Ectodermal cell (in vitro differentiated cells): ENCODE results near the gene MCF2. TPM values are rescaled to one million over a fixed set of nuclear protein-coding genes. Genes with fewer than 3 reads are reported as not detected.

Experiments
- H3K27ac ChIP-seq: 2 replicates; pipeline ENCODE4 v1.7.0; 2013; ENCODE audit warnings: mild to moderate bottlenecking, low read depth, low read length; ENCODE audit not compliant: insufficient read depth, poor library complexity, severe bottlenecking
- H3K27me3 ChIP-seq: 2 replicates; pipeline ENCODE4 v1.7.0; 2013; ENCODE audit warnings: mild to moderate bottlenecking, low read length; ENCODE audit not compliant: insufficient read depth, control insufficient read depth, poor library complexity, severe bottlenecking
- H3K36me3 ChIP-seq: one replicate; pipeline ENCODE4 v1.7.0; 2013; ENCODE audit warnings: low read length; ENCODE audit not compliant: control insufficient read depth, insufficient read depth
- H3K4me1 ChIP-seq: one replicate; pipeline ENCODE4 v1.7.0; 2013; ENCODE audit warnings: low read length; ENCODE audit not compliant: control insufficient read depth, insufficient read depth
- H3K4me3 ChIP-seq: 2 replicates; pipeline ENCODE4 v1.7.0; 2013; ENCODE audit warnings: low read depth, low read length, control low read depth; ENCODE audit not compliant: insufficient read depth
- H3K9me3 ChIP-seq: 2 replicates; pipeline ENCODE4 v1.7.0; 2013; ENCODE audit warnings: mild to moderate bottlenecking, low read length, moderate library complexity; ENCODE audit not compliant: control insufficient read depth
- WGBS, 2 experiments: methylation state at CpG; one replicate each; pipeline ENCODE4 v1.1.7; 2013; ENCODE audit warnings: missing lambda C conversion rate in 2 of 2; 5-methylcytosine and 5-hydroxymethylcytosine counted together
- polyA plus RNA-seq, 4 experiments: library from polyadenylated mRNA; stranded (reverse); fragments of 50-300 nt; gene quantifications; one replicate each; pipeline ENCODE4 v1.2.3, GENCODE V29; 2013

The MCF2 gene
- 0.20 TPM for polyA plus RNA-seq (2013, experiment 1 of 4)
- polyA plus RNA-seq (2013, experiment 2 of 4): 0.07 TPM
- 0.11 TPM for polyA plus RNA-seq (2013, experiment 3 of 4)
- 0.16 TPM for polyA plus RNA-seq (2013, experiment 4 of 4)

- WGBS, 2 experiments: 89 to 94% methylated on average over 4 of the region's 4 CpGs
- H3K4me1 ChIP-seq: no peaks in the 10 kb centered on the region
- no peak within 1 kb of the TSS for H3K4me3 ChIP-seq
- no peaks in the 10 kb centered on the region for H3K27me3 ChIP-seq
- H3K36me3 ChIP-seq: no peaks in the 10 kb centered on the region
- no peak within 1 kb of the TSS for H3K27ac ChIP-seq
- H3K9me3 ChIP-seq: no peaks in the 10 kb centered on the region
Measured at GRCh38 chrX:139708067-139708466, at the start of gene MCF2. Gene MCF2 (minus strand): TSS chrX:139708167. CDS start chrX:139651744, 56,423 bp downstream.

- Histone ChIP-seq H3K9me3 (no peaks in the 10 kb centered on the region), H3K36me3 (no peaks in the 10 kb centered on the region), H3K4me3 (no peak overlapping the region), H3K27me3 (no peaks in the 10 kb centered on the region), H3K4me1 (no peaks in the 10 kb centered on the region), H3K27ac (no peak overlapping the region)
- 54% methylated on average over 3 of the region's 3 CpGs; no CpG with 5 or more reads in 1 of the 2 experiments for WGBS, 2 experiments
Measured at GRCh38 chrX:139751053-139751452, 43.1 kb upstream of the MCF2 start.

GRCh38 chrX:139750390-139750789 lies 42.4 kb upstream of the MCF2 start:
- H3K27ac ChIP-seq: no peak overlapping the region
- H3K4me3 ChIP-seq: no peak overlapping the region
- H3K27me3 ChIP-seq: no peaks in the 10 kb centered on the region
- H3K36me3 ChIP-seq: no peaks in the 10 kb centered on the region
- no peaks in the 10 kb centered on the region for H3K4me1 ChIP-seq
- H3K9me3 ChIP-seq: no peaks in the 10 kb centered on the region

- Histone ChIP-seq H3K9me3 (no peaks in the 10 kb centered on the region), H3K27me3 (no peaks in the 10 kb centered on the region), H3K36me3 (no peaks in the 10 kb centered on the region), H3K4me1 (no peaks in the 10 kb centered on the region), H3K27ac (no peak overlapping the region), H3K4me3 (no peak overlapping the region)
- WGBS, 2 experiments: 93 to 95% methylated on average over 2 of the region's 2 CpGs
Measured at GRCh38 chrX:139739138-139739537, 31.2 kb upstream of the MCF2 start.

- H3K9me3 ChIP-seq: no peaks in the 10 kb centered on the region
- H3K4me1 ChIP-seq: no peaks in the 10 kb centered on the region
- no peaks in the 10 kb centered on the region for H3K36me3 ChIP-seq
- no peak overlapping the region for H3K4me3 ChIP-seq
- no peaks in the 10 kb centered on the region for H3K27me3 ChIP-seq
- H3K27ac ChIP-seq: no peak overlapping the region
Measured at GRCh38 chrX:139738581-139738980, 30.6 kb upstream of the MCF2 start.

GRCh38 chrX:139736151-139736550 lies 28.2 kb upstream of the MCF2 start:
- no peaks in the 10 kb centered on the region for H3K36me3 ChIP-seq
- no peak overlapping the region for H3K27ac ChIP-seq
- no peaks in the 10 kb centered on the region for H3K27me3 ChIP-seq
- no peaks in the 10 kb centered on the region for H3K4me1 ChIP-seq
- no peaks in the 10 kb centered on the region for H3K9me3 ChIP-seq
- H3K4me3 ChIP-seq: no peak overlapping the region
- 92 to 100% methylated on average over 1 of the region's 1 CpG for WGBS, 2 experiments

- H3K4me1 ChIP-seq: no peaks in the 10 kb centered on the region
- no peaks in the 10 kb centered on the region for H3K9me3 ChIP-seq
- H3K27me3 ChIP-seq: no peaks in the 10 kb centered on the region
- H3K27ac ChIP-seq: no peak overlapping the region
- no peaks in the 10 kb centered on the region for H3K36me3 ChIP-seq
- no peak overlapping the region for H3K4me3 ChIP-seq
- WGBS, 2 experiments: 100% methylated on average over 1 of the region's 1 CpG
Measured at GRCh38 chrX:139734996-139735395, 27.0 kb upstream of the MCF2 start.

- H3K36me3 ChIP-seq: no peaks in the 10 kb centered on the region
- no peaks in the 10 kb centered on the region for H3K9me3 ChIP-seq
- no peak overlapping the region for H3K27ac ChIP-seq
- H3K27me3 ChIP-seq: no peaks in the 10 kb centered on the region
- no peaks in the 10 kb centered on the region for H3K4me1 ChIP-seq
- H3K4me3 ChIP-seq: no peak overlapping the region
- WGBS, 2 experiments: 93 to 100% methylated on average over 1 of the region's 1 CpG
Measured at GRCh38 chrX:139725720-139726119, 17.8 kb upstream of the MCF2 start.

GRCh38 chrX:139724626-139725025 lies 16.7 kb upstream of the MCF2 start:
- Histone ChIP-seq H3K27ac (no peak overlapping the region), H3K4me3 (no peak overlapping the region), H3K36me3 (no peaks in the 10 kb centered on the region), H3K4me1 (no peaks in the 10 kb centered on the region), H3K27me3 (no peaks in the 10 kb centered on the region), H3K9me3 (no peaks in the 10 kb centered on the region)
- WGBS, 2 experiments: 94 to 100% methylated on average over 2 of the region's 2 CpGs

- no peaks in the 10 kb centered on the region for H3K4me1 ChIP-seq
- H3K36me3 ChIP-seq: no peaks in the 10 kb centered on the region
- no peaks in the 10 kb centered on the region for H3K27me3 ChIP-seq
- H3K27ac ChIP-seq: no peak overlapping the region
- no peaks in the 10 kb centered on the region for H3K9me3 ChIP-seq
- no peak overlapping the region for H3K4me3 ChIP-seq
- 97 to 98% methylated on average over 5 to 6 of the region's 6 CpGs for WGBS, 2 experiments
Measured at GRCh38 chrX:139720979-139721378, 13.0 kb upstream of the MCF2 start.

- H3K27me3 ChIP-seq: no peaks in the 10 kb centered on the region
- H3K4me3 ChIP-seq: no peak overlapping the region
- H3K27ac ChIP-seq: no peak overlapping the region
- H3K4me1 ChIP-seq: no peaks in the 10 kb centered on the region
- H3K9me3 ChIP-seq: no peaks in the 10 kb centered on the region
- 18 to 23% methylated on average over 5 of the region's 5 CpGs for WGBS, 2 experiments
- H3K36me3 ChIP-seq: no peaks in the 10 kb centered on the region
Measured at GRCh38 chrX:139720136-139720535, 12.2 kb upstream of the MCF2 start.
